Hepatocyte (in vitro differentiated cells): ENCODE measurements around the gene NAV2. TPM values are rescaled to one million over a fixed set of nuclear protein-coding genes. Genes with fewer than 3 reads are reported as not detected.

Experiments used
- DNase-seq: peaks from one replicate; pipeline ENCODE4 v3.0.0-alpha.2; 2016; ENCODE audit warnings: low spot score
- H2AFZ ChIP-seq: fragments of 200-600 bp; sonication (generic); 2 replicates; pipeline ENCODE4 v1.6.0; 2016; ENCODE audit warnings: antibody characterized with exemption, mild to moderate bottlenecking
- H3K27ac ChIP-seq: fragments of 200-600 bp; sonication (generic); 2 replicates; pipeline ENCODE4 v1.5.1; 2016; ENCODE audit warnings: mild to moderate bottlenecking
- H3K27me3 ChIP-seq: fragments of 200-600 bp; sonication (generic); 2 replicates; pipeline ENCODE4 v1.6.1; 2016
- H3K36me3 ChIP-seq: fragments of 200-600 bp; sonication (generic); replicated peaks from 2 replicates; pipeline ENCODE4 v1.5.1; 2016; ENCODE audit warnings: low read depth; ENCODE audit not compliant: insufficient read depth
- H3K4me1 ChIP-seq: fragments of 200-600 bp; sonication (generic); 2 replicates; pipeline ENCODE4 v1.5.1; 2016; ENCODE audit warnings: mild to moderate bottlenecking, moderate library complexity; ENCODE audit not compliant: insufficient read depth
- H3K4me2 ChIP-seq: fragments of 200-600 bp; sonication (generic); 2 replicates; pipeline ENCODE4 v1.6.0; 2016
- H3K4me3 ChIP-seq: fragments of 200-600 bp; sonication (generic); 2 replicates; pipeline ENCODE4 v1.5.1; 2016; ENCODE audit warnings: mild to moderate bottlenecking
- H3K79me2 ChIP-seq: fragments of 200-600 bp; sonication (generic); 2 replicates; pipeline ENCODE4 v1.6.0; 2017; ENCODE audit warnings: mild to moderate bottlenecking
- H3K9me2 ChIP-seq: fragments of 200-600 bp; sonication (generic); replicated peaks from 2 replicates; pipeline ENCODE4 v1.6.0; 2017; ENCODE audit warnings: mild to moderate bottlenecking; ENCODE audit not compliant: insufficient read depth
- H3K9me3 ChIP-seq: fragments of 200-600 bp; sonication (generic); 2 replicates; pipeline ENCODE4 v1.5.1; 2016; ENCODE audit warnings: low read depth, mild to moderate bottlenecking
- H4K20me1 ChIP-seq: fragments of 200-600 bp; sonication (generic); 2 replicates; pipeline ENCODE4 v1.6.0; 2016; ENCODE audit warnings: mild to moderate bottlenecking; ENCODE audit not compliant: insufficient read depth, poor library complexity, severe bottlenecking
- EZH2 ChIP-seq: fragments of 200-600 bp; sonication (generic); IDR thresholded peaks from 2 replicates; pipeline ENCODE4 v1.6.1; 2016; ENCODE audit warnings: antibody characterized with exemption, mild to moderate bottlenecking, borderline replicate concordance
- EZH2phosphoT487 ChIP-seq: fragments of 200-600 bp; sonication (generic); IDR thresholded peaks from one replicate; pipeline ENCODE4 v1.6.1; 2018; ENCODE audit warnings: antibody characterized with exemption, mild to moderate bottlenecking, low read depth, moderate library complexity; ENCODE audit not compliant: unreplicated experiment, severe bottlenecking
- WGBS: methylation state at CpG from one replicate; pipeline ENCODE4 v1.1.6; 2016; ENCODE audit warnings: low lambda C conversion rate; ENCODE audit errors: missing lambda C conversion rate; 5-methylcytosine and 5-hydroxymethylcytosine counted together
- polyA plus RNA-seq: library from polyadenylated mRNA; unstranded; fragments of >200 nt; fragmentation: Nextera tagmentation; extraction: Ambion mirVana; gene quantifications from 2 replicates; pipeline ENCODE4 v1.2.1, GENCODE V29; 2016
- total RNA-seq: library from RNA; depleted of rRNA; stranded (reverse); fragments of >200 nt; gene quantifications from 2 replicates; pipeline ENCODE4 v1.2.3, GENCODE V29; 2014
- TF ChIP-seq, protein P1 (sequence below): fragments of 200-600 bp; sonication (generic); IDR thresholded peaks from 2 replicates; pipeline ENCODE4 v1.5.1; 2016; ENCODE audit warnings: antibody characterized with exemption, mild to moderate bottlenecking; ENCODE audit not compliant: poor library complexity

Gene NAV2
- total and polyA plus RNA-seq, 2 experiments from 2014 or later, result 23.7 to 30.8 TPM

DNA sequence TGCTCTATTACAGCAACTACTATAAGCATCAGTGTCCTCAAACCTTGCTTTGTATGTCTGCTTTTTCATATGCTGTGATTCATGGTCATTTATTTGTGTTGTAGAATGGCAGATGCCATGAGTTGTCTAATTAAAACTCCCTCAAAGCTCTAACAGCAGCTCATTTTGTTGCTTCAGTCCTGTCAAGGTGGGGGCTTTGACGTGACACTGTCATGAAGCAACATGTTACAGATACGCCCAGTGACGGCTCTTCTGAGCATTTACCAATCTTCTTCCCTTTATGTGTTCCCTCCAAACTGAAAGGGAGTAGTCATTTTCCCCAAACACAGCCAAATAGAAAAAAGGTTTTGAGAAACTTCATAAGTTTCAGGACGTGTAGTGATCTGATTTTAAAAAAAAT is 340.9 kb downstream of the NAV2 start:
- Histone ChIP-seq H3K4me3 (no peak overlapping the region), H3K79me2 (no peaks in the 10 kb centered on the region), H4K20me1 (no peaks in the 10 kb centered on the region), H2AFZ (no peak overlapping the region), H3K9me2 (no peaks in the 10 kb centered on the region), H3K9me3 (no peaks in the 10 kb centered on the region), H3K4me1 (peaks cover 24% of the 10 kb centered on the region), H3K27ac (no peak overlapping the region), H3K27me3 (no peaks in the 10 kb centered on the region), H3K4me2 (no peak overlapping the region), H3K36me3 (no peaks in the 10 kb centered on the region)
- DNase-seq, result no peak
- TF ChIP-seq EZH2, result no peak
- no peak for TF ChIP-seq EZH2phosphoT487
- TF ChIP-seq, protein P1, sequence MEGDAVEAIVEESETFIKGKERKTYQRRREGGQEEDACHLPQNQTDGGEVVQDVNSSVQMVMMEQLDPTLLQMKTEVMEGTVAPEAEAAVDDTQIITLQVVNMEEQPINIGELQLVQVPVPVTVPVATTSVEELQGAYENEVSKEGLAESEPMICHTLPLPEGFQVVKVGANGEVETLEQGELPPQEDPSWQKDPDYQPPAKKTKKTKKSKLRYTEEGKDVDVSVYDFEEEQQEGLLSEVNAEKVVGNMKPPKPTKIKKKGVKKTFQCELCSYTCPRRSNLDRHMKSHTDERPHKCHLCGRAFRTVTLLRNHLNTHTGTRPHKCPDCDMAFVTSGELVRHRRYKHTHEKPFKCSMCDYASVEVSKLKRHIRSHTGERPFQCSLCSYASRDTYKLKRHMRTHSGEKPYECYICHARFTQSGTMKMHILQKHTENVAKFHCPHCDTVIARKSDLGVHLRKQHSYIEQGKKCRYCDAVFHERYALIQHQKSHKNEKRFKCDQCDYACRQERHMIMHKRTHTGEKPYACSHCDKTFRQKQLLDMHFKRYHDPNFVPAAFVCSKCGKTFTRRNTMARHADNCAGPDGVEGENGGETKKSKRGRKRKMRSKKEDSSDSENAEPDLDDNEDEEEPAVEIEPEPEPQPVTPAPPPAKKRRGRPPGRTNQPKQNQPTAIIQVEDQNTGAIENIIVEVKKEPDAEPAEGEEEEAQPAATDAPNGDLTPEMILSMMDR, result no peak
- WGBS, result 90% methylated on average over 4 of the region's 4 CpGs

DNA sequence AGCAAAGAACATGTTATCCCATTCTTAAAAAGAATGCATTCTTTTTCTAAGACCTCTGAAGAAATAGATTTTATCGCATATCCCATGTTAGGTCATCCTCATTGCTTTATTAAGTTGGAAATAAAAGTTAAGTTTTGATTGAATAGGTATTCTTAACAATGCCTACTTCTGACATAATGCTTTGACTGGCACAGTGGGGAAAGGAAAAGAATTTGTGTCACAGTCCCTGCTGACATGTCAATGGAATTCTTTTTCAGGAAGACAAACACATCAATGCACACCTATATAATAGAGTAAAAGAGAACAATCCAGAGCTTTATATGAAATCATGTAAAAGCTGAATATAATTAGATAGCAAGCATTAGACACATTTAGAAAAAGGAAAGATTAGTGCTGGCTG is 341.9 kb downstream of the NAV2 start:
- H3K4me1 ChIP-seq, result peaks cover 24% of the 10 kb centered on the region
- WGBS, result 100% methylated on average over 1 of the region's 1 CpG
- no peak overlapping the region for H3K4me2 ChIP-seq
- H4K20me1 ChIP-seq, result no peaks in the 10 kb centered on the region
- TF ChIP-seq EZH2phosphoT487 (no peak), EZH2 (no peak)
- TF ChIP-seq, protein P1, result no peak
- H3K4me3 ChIP-seq, result no peak overlapping the region
- H3K27me3 ChIP-seq, result no peaks in the 10 kb centered on the region
- no peaks in the 10 kb centered on the region for H3K79me2 ChIP-seq
- no peaks in the 10 kb centered on the region for H3K9me2 ChIP-seq
- H2AFZ ChIP-seq, result no peak overlapping the region
- DNase-seq, result no peak
- no peak overlapping the region for H3K27ac ChIP-seq
- no peaks in the 10 kb centered on the region for H3K9me3 ChIP-seq
- H3K36me3 ChIP-seq, result no peaks in the 10 kb centered on the region

DNA sequence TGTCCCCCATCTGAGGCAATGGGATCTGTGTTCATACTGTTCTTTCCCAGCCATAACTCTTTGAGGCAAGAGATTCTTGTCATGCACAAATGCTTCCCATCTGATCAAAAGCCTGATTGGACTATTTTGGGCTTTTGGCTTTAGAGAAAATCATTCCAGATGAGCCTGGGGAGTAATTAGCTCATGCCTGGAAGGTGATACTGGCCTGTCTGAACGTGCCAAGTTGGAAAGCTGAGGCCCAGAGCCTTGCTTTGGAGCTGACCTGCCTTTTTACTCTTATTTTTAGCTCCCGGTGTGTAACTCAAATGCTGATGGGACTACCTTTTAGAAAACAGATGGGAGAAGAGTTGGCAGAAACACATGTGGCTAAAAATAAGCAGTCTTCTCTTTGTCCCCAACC is 342.7 kb downstream of the NAV2 start:
- no peaks in the 10 kb centered on the region for H4K20me1 ChIP-seq
- no peak for DNase-seq
- no peaks in the 10 kb centered on the region for H3K79me2 ChIP-seq
- no peaks in the 10 kb centered on the region for H3K27me3 ChIP-seq
- TF ChIP-seq, protein P1, result no peak
- no peak for TF ChIP-seq EZH2
- TF ChIP-seq EZH2phosphoT487, result no peak
- no peaks in the 10 kb centered on the region for H3K36me3 ChIP-seq
- no peak overlapping the region for H3K4me2 ChIP-seq
- no peak overlapping the region for H3K27ac ChIP-seq
- no peaks in the 10 kb centered on the region for H3K9me2 ChIP-seq
- H2AFZ ChIP-seq, result no peak overlapping the region
- no peak overlapping the region for H3K4me3 ChIP-seq
- peaks cover 19% of the 10 kb centered on the region for H3K4me1 ChIP-seq
- H3K9me3 ChIP-seq, result no peaks in the 10 kb centered on the region
- WGBS, result 85% methylated on average over 2 of the region's 2 CpGs
